Muscle layer of colon (tissue), 2 donors: ENCODE measurements around the gene BTBD2.
"Not testable (repeated sequence)": the region's sequence is repeated elsewhere in the genome, so short reads cannot be mapped to it uniquely, and the experiment has no call there.

ENCODE experiments used
- H3K27ac ChIP-seq: one replicate; pipeline ENCODE4 v1.7.0; 2013; ENCODE audit warnings: low read depth, mild to moderate bottlenecking, low read length, moderate library complexity
- H3K27me3 ChIP-seq, 2 donors: one replicate each; pipeline ENCODE4 v1.7.0; 2013; ENCODE audit warnings: low read length in 2 of 2, mild to moderate bottlenecking in 2 of 2; ENCODE audit not compliant: insufficient read depth in 2 of 2, control insufficient read depth in 1 of 2
- H3K36me3 ChIP-seq: one replicate; pipeline ENCODE4 v1.7.0; 2013; ENCODE audit warnings: mild to moderate bottlenecking, low read length; ENCODE audit not compliant: insufficient read depth
- H3K4me1 ChIP-seq: one replicate; pipeline ENCODE4 v1.7.0; 2013; ENCODE audit warnings: mild to moderate bottlenecking, low read length; ENCODE audit not compliant: insufficient read depth
- H3K4me3 ChIP-seq, 2 donors: one replicate each; pipeline ENCODE4 v1.7.0; 2013; ENCODE audit warnings: low read length in 2 of 2, low read depth in 1 of 2, mild to moderate bottlenecking in 1 of 2, moderate library complexity in 1 of 2
- H3K9ac ChIP-seq: one replicate; pipeline ENCODE4 v1.7.0; 2013; ENCODE audit warnings: low read length
- H3K9me3 ChIP-seq: one replicate; pipeline ENCODE4 v1.7.0; 2013; ENCODE audit warnings: mild to moderate bottlenecking, low read length
- donor health status: abdominal sarcoma.
- donor health status: Adenocarcinoma of cecum.

BTBD2 gene

DNA sequence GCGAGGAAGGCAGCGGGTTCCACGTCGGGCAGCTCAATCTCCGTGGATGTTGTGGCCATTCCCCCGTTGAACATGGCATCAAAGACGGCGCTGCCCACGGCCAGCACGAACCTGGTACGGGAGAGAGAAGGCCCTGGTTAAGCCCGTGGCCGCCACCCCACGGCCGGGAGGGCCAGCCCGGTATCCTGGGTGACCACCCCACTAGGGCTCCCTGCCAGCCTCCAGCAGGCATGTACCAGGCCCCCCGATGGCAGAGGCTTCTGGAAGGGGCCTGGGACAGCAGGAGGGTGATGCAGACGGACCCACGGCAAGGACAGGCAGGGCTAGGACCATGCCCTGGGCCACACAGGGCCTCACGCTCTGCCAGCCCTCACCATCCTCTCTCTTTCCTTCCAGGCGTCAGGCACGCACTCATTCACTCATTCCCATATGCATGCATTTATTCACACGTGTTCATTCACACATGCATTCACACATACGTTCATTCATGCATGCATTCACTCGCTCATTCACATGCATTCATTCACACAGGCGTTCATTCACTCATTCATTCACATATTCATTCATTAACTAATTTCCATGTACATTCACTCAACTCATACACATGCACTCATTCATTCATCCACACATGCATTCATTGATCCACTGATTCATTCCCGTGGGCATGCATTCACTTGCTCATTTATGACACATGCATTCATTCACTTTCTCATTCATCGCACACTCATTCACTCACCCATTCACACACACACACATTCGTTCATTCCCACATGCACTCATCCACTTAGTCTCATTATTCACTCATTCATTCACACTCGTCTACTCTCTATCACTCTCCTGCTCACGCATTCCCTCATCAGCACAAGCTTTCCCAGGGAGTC, 17.9 kb downstream of the BTBD2 start:
- Histone ChIP-seq H3K27ac (no peak overlapping the region), H3K9me3 (no peaks in the 10 kb centered on the region)

GRCh38 chr19:1992759-1993260, 22.7 kb downstream of the BTBD2 start:
- no peak overlapping the region for H3K9ac ChIP-seq
- no peaks in the 10 kb centered on the region for H3K9me3 ChIP-seq
- no peak overlapping the region for H3K4me3 ChIP-seq
- H3K27ac ChIP-seq, result no peak overlapping the region
- peaks cover 42% of the 10 kb centered on the region for H3K36me3 ChIP-seq
- H3K27me3 ChIP-seq, result no peaks in the 10 kb centered on the region
- H3K4me1 ChIP-seq, result no peaks in the 10 kb centered on the region

More for the DNA sequence above, 17.9 kb downstream of the BTBD2 start:
- Histone ChIP-seq H3K9ac (no peak overlapping the region), H3K36me3 (peaks cover 30% of the 10 kb centered on the region), H3K4me3 (no peak overlapping the region), H3K27me3 (no peaks in the 10 kb centered on the region), H3K4me1 (no peaks in the 10 kb centered on the region)

DNA sequence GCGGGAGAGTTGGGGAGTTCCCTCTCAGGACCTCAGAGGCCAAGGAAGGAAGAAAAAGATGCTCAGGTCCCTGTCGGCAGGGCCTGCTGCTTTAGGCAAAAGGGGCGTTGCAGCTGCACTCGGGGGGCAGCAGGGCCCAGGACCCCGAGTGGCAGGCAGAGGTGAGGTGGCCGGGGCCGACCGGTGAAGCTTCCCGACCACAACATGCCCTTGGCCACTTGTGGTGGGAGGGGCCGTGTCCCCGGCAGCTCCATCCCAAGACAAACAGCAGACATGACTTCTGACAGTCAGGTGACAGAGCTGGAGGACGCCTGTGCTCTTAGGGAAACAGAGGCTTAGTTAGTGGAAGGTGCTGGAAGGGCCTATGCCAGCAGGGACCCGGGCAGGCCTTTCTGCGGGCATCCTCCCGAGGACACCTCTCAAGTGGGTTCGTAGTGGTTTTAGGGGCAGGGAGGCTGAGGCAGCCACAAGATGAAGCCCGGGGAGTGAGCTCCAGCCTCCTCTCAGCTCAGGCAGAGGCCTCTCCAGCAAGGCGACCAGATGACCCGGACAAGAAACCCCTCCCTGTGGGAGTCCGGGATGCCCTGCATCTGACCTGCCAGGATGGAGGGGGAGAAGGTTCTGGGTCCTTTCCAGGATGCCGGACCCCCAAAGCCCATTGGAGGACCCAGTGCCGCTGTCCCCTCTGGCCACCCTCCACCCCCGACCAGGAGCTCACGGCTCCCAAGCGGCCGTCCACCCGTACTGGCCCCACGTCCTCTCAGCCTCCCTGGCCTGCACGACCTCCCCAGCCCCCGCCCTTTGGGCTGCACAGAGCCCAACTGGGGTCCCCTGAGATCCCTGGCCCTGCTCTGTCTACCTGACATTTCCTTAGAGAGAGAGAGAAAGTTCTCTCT, 24.2 kb downstream of the BTBD2 start:
- H3K27ac ChIP-seq, result no peak overlapping the region
- H3K9ac ChIP-seq, result no peak overlapping the region
- H3K9me3 ChIP-seq, result no peaks in the 10 kb centered on the region
- H3K27me3 ChIP-seq, result no peaks in the 10 kb centered on the region
- H3K4me3 ChIP-seq, result no peak overlapping the region
- H3K4me1 ChIP-seq, result no peaks in the 10 kb centered on the region
- H3K36me3 ChIP-seq, result peaks cover 44% of the 10 kb centered on the region

DNA sequence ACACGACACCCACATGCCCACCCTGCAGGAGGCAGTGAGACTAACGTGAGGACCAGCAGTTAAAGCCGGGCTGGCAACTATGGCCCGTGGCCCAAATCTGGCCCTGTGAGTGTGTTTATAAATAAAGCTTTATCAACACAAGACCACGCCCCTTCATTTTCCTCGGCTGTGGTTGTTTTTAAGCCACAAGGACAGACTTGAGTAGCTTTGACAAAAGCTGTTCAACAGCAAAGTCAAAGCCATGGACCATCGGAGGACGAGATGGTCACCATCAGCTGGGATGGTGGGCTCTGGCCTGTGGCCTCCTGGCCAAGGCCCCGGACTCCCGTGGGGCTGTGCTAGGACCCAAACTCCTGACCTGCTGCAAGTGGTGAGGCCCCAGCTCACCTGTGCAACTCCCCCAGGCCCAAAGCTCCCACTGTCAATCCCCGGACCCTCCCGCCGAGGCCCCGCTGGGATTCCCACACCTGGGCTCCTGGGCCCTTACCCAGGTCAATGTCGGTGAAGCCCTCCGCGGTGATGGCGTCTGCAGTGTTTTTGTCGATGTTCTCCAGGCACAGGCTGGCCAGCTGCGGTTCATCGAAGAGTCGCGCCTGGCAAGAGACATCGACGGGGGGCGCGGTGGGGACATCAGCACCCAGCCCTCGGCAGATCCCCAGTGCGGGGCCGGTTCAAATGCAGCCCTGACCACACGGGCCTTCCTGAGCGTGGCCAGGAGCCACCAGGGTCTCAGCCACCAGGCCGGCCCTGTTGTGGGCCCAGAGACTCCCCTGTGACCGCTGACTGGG, 25.1 kb downstream of the BTBD2 start:
- Histone ChIP-seq H3K9ac (no peak overlapping the region), H3K36me3 (peaks cover 44% of the 10 kb centered on the region), H3K27ac (no peak overlapping the region), H3K4me3 (no peak overlapping the region), H3K9me3 (no peaks in the 10 kb centered on the region), H3K4me1 (no peaks in the 10 kb centered on the region), H3K27me3 (no peaks in the 10 kb centered on the region)

DNA sequence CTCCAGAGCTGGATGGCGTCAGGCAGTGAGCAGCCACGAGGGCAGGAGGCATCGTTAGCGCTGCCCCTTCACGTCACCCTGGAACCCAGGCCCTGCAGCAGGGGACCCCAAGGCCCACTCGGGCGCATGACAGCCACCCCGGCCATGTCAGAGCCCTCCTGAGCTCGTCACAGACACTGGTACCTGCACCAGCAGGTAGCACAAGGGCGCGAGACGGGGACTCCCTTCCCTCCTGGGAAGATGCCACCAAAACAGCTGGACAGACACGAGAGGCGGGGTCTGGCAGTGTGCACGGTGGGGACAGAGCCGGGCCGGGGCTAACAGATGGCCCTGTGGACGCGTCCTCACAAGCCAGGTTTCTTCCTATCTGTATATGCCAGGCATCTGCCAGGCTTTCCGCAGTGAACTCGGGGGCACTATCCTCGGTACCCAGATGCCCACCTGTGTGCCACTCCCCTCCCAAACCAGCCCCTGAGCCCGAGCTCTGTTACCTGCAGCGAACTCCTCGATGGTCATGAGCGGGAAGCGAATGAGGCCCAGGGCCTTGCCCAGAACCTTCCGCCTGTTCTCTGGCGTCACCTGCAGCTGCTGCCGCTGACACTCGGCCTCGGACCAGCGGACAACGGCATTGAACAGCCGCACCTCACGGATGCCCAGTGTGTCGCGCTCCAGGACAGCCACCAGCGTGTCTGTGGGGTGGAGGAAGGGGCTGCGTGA, 25.8 kb downstream of the BTBD2 start:
- Histone ChIP-seq H3K9ac (no peak overlapping the region), H3K27ac (no peak overlapping the region), H3K4me3 (no peak overlapping the region), H3K36me3 (peaks cover 44% of the 10 kb centered on the region), H3K4me1 (no peaks in the 10 kb centered on the region), H3K27me3 (no peaks in the 10 kb centered on the region), H3K9me3 (no peaks in the 10 kb centered on the region)

DNA sequence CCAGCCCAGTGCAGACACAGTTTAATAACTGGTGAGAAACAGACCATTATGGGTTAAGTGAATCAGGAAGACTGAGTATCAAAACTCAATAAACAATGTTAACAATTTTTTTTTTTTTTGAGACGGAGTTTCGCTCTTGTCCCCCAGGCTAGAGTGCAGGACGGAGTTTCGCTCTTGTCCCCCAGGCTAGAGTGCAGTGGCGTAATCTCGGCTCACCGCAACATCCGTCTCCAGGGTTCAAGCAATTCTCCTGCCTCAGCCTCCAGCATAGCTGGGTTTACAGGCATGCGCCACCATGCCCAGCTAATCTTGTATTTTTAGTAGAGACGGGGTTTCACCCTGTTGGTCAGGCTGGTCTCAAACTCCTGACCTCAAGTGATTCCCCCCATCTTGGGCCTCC, 27.1 kb downstream of the BTBD2 start:
- H3K9me3 ChIP-seq, H3K9ac ChIP-seq, H3K27ac ChIP-seq, H3K4me3 ChIP-seq, H3K27me3 ChIP-seq, H3K4me1 ChIP-seq: not testable (repeated sequence)
- H3K36me3 ChIP-seq, result peaks cover 47% of the 10 kb centered on the region

- Histone ChIP-seq H3K27me3 (no peaks in the 10 kb centered on the region), H3K9me3 (no peaks in the 10 kb centered on the region), H3K4me3 (no peak overlapping the region), H3K4me1 (no peaks in the 10 kb centered on the region), H3K27ac (no peak overlapping the region), H3K9ac (no peak overlapping the region), H3K36me3 (peaks cover 43% of the 10 kb centered on the region)
Measured at GRCh38 chr19:1987197-1988187, 28.0 kb downstream of the BTBD2 start.

DNA sequence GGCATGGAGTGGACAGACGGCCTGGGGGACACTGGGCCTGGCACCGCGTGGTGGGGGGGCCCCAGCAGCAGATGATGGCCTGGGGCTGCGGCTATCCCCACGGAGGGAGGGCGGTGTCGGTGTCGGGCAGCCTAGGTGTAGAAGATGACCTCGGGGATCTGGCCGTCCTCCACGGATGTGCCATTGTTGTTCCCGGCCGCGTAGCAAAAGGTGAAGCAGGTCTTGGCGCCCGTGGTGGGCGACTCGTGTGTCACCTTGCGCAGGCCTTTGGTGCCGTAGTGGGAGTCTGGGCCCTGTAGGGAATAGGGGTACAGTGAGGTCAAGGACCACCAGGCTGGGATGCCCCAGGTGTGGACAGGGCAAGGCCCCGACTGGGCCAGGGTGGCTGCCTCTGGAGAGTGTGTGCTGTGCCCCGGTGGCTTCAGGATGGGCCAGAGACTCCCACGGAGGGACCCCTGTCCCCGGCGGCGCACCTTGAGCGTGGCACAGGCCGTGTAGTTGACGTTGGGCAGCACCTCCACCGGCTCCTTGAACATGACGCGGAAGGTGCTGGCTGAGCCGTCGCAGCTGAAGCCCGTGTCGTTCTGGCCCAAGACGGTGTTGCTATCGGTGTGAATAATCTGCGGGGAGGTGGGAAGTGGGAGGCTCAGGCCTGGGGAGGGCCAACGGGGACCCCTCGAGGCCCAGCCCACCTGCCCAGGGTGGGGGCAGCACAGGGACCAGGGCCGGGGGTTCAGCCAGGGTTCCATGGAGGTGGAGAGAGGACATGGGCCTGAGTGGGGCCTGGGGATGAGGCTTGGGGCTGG, 29.0 kb downstream of the BTBD2 start:
- Histone ChIP-seq H3K27ac (no peak overlapping the region), H3K27me3 (no peaks in the 10 kb centered on the region), H3K36me3 (peaks cover 44% of the 10 kb centered on the region), H3K4me3 (no peak overlapping the region), H3K9me3 (no peaks in the 10 kb centered on the region), H3K9ac (no peak overlapping the region), H3K4me1 (no peaks in the 10 kb centered on the region)

- Histone ChIP-seq H3K4me3 (no peak overlapping the region), H3K36me3 (peaks cover 41% of the 10 kb centered on the region), H3K9ac (no peak overlapping the region), H3K27me3 (no peaks in the 10 kb centered on the region), H3K4me1 (no peaks in the 10 kb centered on the region), H3K27ac (no peak overlapping the region), H3K9me3 (no peaks in the 10 kb centered on the region)
Measured at GRCh38 chr19:1985588-1986356, 29.7 kb downstream of the BTBD2 start.
